ENCODE data around the gene SCGB3A2. TPM values are rescaled to one million over a fixed set of nuclear protein-coding genes. Genes with fewer than 3 reads are reported as not detected.

Gene SCGB3A2
- polyA plus RNA-seq, 1 donor = not detected

GRCh38 chr5:147906326-147907095 is 28.0 kb downstream of the SCGB3A2 start, which contains the start of gene C5orf46:
C5orf46 (minus strand) TSS chr5:147906538; CDS start chr5:147906501, 37 bp downstream.
- DNase-seq = no peak

GRCh38 chr5:147911427-147911826 is 32.9 kb downstream of the SCGB3A2 start:
- no peak for DNase-seq

- no peak for DNase-seq
These were observed 33.5 kb downstream of the SCGB3A2 start for GRCh38 chr5:147912011-147912410.

- no peak for DNase-seq
These were observed 35.3 kb downstream of the SCGB3A2 start for GRCh38 chr5:147913786-147914185.

- no peak for DNase-seq
These were observed 39.7 kb downstream of the SCGB3A2 start for GRCh38 chr5:147918101-147918685.

- no peak for DNase-seq
These were observed 40.4 kb downstream of the SCGB3A2 start for GRCh38 chr5:147918899-147919298.

GRCh38 chr5:147920420-147921030 is 42.0 kb downstream of the SCGB3A2 start:
- no peak for DNase-seq

- no peak for DNase-seq
These were observed 42.6 kb downstream of the SCGB3A2 start for GRCh38 chr5:147921136-147921535.

GRCh38 chr5:147925020-147925419 is 46.5 kb downstream of the SCGB3A2 start:
- no peak for DNase-seq

GRCh38 chr5:147927901-147928300 is 49.4 kb downstream of the SCGB3A2 start:
- no peak for DNase-seq

GRCh38 chr5:147930769-147931168 is 52.3 kb downstream of the SCGB3A2 start:
- DNase-seq = no peak

Other genes with a start within 250 kb of the SCGB3A2 start
- 1.3 TPM for gene JAKMIP2, start 96.0 kb upstream of the SCGB3A2 start, polyA plus RNA-seq (ENCODE audit: insufficient read length)
- not detected for gene SPINK1, start 47.0 kb upstream of the SCGB3A2 start, polyA plus RNA-seq (ENCODE audit: insufficient read length)
- gene C5orf46, start 27.8 kb downstream of the SCGB3A2 start, polyA plus RNA-seq (ENCODE audit: insufficient read length) = not detected
- 0.41 TPM for gene SPINK5, start 185.3 kb downstream of the SCGB3A2 start, polyA plus RNA-seq (ENCODE audit: insufficient read length)